LNCaP clone FGC (cell line): Measurements from ENCODE around the gene KIF3C.
A peak's percentile ranks its signal among the peaks of the same experiment; 100 is the strongest.
"Not testable (repeated sequence)": the region's sequence is repeated elsewhere in the genome, so short reads cannot be mapped to it uniquely, and the experiment has no call there.

Source experiments
- DNase-seq: peaks from one replicate; pipeline ENCODE4 v3.0.0-alpha.2; 2011; ENCODE audit warnings: low read depth
- H3K4me3 ChIP-seq: 2 replicates; pipeline ENCODE4 v1.5.1; 2011; ENCODE audit warnings: mild to moderate bottlenecking, low read depth, low read length, control low read depth
- TF ChIP-seq, protein P1 (sequence below): IDR thresholded peaks from 2 replicates; pipeline ENCODE4 v1.5.1; 2012; ENCODE audit warnings: mild to moderate bottlenecking; ENCODE audit not compliant: control insufficient read depth, insufficient read depth; ENCODE audit errors: extremely low read depth

The KIF3C gene

DNA sequence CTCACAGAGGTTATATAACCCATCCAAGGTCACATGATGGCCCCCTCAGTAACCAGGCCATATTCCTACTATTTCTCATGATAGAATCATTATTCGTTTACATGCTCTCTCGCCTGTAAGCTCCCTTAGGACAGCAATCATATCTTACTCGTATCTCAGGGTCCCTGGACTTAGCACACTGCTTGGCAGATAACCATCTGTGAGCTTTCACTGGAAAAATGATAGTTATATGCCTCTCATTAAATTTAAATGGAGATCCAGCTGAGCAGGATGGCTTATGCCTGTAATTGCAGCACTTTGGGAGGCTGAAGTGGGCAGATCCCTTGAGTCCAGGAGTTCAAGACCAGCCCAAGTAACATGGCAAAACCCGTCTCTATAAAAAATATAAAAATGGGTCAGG is 21.9 kb downstream of the KIF3C start:
- no peak for DNase-seq
- no peak overlapping the region for H3K4me3 ChIP-seq
- TF ChIP-seq, protein P1, sequence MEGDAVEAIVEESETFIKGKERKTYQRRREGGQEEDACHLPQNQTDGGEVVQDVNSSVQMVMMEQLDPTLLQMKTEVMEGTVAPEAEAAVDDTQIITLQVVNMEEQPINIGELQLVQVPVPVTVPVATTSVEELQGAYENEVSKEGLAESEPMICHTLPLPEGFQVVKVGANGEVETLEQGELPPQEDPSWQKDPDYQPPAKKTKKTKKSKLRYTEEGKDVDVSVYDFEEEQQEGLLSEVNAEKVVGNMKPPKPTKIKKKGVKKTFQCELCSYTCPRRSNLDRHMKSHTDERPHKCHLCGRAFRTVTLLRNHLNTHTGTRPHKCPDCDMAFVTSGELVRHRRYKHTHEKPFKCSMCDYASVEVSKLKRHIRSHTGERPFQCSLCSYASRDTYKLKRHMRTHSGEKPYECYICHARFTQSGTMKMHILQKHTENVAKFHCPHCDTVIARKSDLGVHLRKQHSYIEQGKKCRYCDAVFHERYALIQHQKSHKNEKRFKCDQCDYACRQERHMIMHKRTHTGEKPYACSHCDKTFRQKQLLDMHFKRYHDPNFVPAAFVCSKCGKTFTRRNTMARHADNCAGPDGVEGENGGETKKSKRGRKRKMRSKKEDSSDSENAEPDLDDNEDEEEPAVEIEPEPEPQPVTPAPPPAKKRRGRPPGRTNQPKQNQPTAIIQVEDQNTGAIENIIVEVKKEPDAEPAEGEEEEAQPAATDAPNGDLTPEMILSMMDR: no peak

DNA sequence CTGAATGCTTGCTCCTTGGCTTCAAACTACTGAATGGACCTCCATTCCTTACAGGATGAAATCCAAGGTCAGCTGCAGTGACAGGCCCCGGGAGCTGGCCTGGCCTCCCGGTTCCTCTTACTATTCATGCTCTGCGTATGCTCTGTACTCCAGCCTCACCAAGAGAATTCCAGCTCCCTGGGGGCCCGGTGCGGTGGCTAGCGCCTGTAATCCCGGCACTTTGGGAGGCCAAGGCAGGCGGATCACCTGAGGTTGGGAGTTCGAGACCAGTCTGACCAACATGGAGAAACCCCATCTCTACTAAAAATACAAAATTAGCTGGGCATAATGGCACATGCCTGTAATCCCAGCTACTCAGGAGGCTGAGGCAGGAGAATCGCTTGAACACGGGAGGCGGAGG is 23.7 kb downstream of the KIF3C start:
- not testable (repeated sequence) for H3K4me3 ChIP-seq, DNase-seq

DNA sequence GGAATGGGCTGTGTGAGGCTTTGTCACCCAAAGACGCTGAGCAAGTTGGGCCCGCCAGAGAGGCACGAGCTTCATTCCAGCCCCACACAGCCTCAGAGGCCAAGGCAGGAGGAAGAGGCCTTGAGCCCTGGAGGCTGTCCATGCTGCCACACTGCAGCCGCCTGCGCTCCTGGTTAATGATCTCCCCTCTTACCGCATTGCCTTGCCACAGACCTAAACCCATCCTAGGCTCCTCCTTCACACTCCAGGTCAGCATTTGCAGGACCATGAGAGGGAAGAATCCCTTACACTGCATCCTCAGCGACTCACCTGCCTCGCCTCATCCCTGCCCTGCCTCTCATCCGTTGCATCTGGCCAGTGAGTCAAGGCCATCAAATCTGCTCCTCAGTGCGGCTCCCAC is 24.6 kb downstream of the KIF3C start:
- no peak overlapping the region for H3K4me3 ChIP-seq
- TF ChIP-seq, protein P1: no peak
- no peak for DNase-seq

DNA sequence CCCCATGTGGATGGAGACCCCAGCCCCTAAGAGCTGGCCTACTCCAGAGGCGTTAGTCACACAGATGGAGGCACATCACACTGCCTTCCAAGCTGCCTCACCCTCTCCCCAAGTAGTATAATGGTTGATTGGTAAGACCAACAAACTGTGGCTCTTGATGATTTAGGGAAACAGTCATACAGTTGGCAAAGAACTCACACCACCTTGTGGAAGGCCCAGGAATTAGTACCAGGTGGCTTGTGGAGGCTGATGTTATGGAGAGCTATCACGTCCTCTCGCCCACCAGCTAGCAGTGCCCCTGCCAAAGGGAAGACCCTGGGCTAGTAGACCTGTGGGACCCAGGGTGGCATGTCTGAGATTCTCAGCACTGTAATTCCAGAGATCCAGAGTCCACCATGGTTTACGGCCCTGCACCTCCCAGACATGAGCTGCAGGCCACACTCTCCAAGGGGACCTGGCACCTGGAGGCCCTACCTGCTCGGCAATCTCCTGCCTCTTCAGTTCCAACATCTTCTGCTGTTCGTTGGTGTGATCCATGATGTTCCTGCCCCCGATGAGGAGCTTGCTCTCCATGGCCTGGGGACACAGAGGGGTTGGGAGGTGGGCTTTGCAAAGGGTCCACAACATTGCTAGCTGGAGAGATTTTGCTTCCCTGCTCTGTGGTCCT is 26.3 kb downstream of the KIF3C start:
- no peak overlapping the region for H3K4me3 ChIP-seq
- TF ChIP-seq, protein P1: no peak
- DNase-seq: no peak

DNA sequence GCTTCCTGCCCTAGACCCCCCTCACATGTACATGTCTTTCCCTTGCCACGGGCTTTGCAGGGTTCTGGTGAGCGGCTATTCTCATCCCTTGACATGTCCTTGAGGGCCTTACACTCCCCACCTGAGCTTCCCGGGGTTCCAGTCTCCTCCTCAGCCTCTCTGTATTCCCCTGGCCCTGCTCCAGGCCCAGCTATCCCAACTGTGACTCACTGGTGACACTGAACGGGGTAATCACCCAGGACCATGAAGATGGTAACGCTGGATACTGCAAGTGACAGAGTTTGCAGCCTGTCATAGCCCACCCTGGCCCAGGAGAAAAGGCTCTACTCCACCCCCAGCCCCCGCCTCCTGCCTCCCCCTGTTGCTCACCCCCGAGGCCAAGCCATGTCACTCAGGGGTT is 27.3 kb downstream of the KIF3C start:
- TF ChIP-seq, protein P1: no peak
- DNase-seq: no peak
- no peak overlapping the region for H3K4me3 ChIP-seq

DNA sequence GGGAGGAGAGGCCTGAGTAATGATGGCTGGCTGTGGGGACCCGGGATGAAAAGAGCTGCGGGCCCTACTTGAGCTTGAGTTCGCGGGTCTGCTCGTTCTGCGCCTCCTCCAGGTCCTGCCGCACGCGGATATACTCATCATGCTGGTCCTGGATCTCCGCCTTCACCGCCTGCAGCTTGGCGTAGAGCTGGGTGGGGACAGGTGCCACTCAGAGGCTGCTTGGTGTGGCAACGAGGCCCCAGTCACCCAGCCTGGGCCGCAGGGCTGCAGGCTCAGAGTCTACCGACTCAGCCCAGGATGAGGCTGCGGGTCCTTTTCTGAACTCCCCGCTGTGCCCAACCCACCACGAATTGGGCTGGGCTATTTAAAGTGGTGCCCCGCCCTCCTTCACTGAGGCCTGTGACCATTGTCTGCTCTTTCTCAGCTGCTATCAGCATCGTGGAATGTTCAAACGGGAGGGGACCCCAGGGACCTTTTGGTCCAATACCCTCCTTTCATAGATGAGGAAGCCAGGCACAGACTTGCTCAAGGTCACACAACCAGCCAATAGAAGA is 28.0 kb downstream of the KIF3C start:
- no peak for DNase-seq
- H3K4me3 ChIP-seq: no peak overlapping the region
- TF ChIP-seq, protein P1: no peak

DNA sequence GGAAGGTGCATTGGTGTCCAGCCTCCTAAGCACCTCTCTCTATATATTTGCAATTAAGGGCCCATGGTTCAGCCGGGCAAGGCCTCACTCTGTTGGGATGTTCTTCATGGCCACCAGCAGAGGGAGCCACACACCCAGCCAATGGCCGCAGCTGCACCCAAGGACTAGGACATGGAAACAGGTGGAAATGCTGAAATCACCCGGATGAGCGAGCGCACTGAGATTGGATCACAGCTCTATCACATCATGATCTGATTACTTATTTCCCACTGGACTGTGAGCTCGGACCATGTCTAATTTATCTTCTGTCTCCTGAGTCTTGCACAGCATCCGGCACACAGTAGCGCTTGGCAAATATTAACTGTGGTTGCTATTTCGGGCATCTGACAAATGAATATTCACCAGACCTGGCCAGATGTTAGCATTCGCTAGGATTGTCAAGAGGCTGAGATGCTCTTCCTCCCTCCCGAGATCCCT is 31.2 kb downstream of the KIF3C start:
- TF ChIP-seq, protein P1: peak; percentile 93
- H3K4me3 ChIP-seq: no peak overlapping the region

More for the DNA sequence above, 31.2 kb downstream of the KIF3C start:
- peak; percentile 73 for DNase-seq
